KMS-11 (cell line): Measurements from ENCODE around the gene ERC2.
"Not testable (repeated sequence)": the region's sequence is repeated elsewhere in the genome, so short reads cannot be mapped to it uniquely, and the experiment has no call there.

Source experiments
- H2AFZ ChIP-seq: fragments of 200-600 bp; sonication (generic); 2 replicates; pipeline ENCODE4 v1.6.1; 2016; ENCODE audit warnings: antibody characterized with exemption, mixed run types, low read depth
- H3K27ac ChIP-seq: fragments of 200-600 bp; sonication (generic); 2 replicates; pipeline ENCODE4 v1.6.1; 2016; ENCODE audit warnings: mild to moderate bottlenecking, mixed run types
- H3K27me3 ChIP-seq: fragments of 200-600 bp; sonication (generic); 2 replicates; pipeline ENCODE4 v1.6.1; 2017; ENCODE audit warnings: mild to moderate bottlenecking, low read depth, mixed run types, moderate library complexity; ENCODE audit not compliant: insufficient read depth
- H3K36me3 ChIP-seq: fragments of 200-600 bp; sonication (generic); 2 replicates; pipeline ENCODE4 v1.6.1; 2017; ENCODE audit warnings: mild to moderate bottlenecking, mixed run types; ENCODE audit not compliant: insufficient read depth
- H3K4me1 ChIP-seq: fragments of 200-600 bp; sonication (generic); 2 replicates; pipeline ENCODE4 v1.6.1; 2016; ENCODE audit warnings: mild to moderate bottlenecking, low read depth, mixed run types; ENCODE audit not compliant: poor library complexity, severe bottlenecking
- H3K4me2 ChIP-seq: fragments of 200-600 bp; sonication (generic); 2 replicates; pipeline ENCODE4 v1.7.0; 2016; ENCODE audit warnings: mild to moderate bottlenecking, mixed run types
- H3K4me3 ChIP-seq: fragments of 200-600 bp; sonication (generic); IDR thresholded peaks from 2 replicates; pipeline ENCODE4 v1.6.1; 2017; ENCODE audit warnings: low read depth, low read length, mixed read lengths; ENCODE audit not compliant: insufficient read depth
- H3K79me2 ChIP-seq: fragments of 200-600 bp; sonication (generic); 2 replicates; pipeline ENCODE4 v1.6.1; 2016; ENCODE audit warnings: low read depth, mixed run types; ENCODE audit not compliant: insufficient read depth
- H3K9ac ChIP-seq: fragments of 200-600 bp; sonication (generic); 2 replicates; pipeline ENCODE4 v1.6.1; 2016; ENCODE audit warnings: mild to moderate bottlenecking, mixed run types
- H4K20me1 ChIP-seq: fragments of 200-600 bp; sonication (generic); 2 replicates; pipeline ENCODE4 v1.6.1; 2016; ENCODE audit warnings: mild to moderate bottlenecking, mixed run types; ENCODE audit not compliant: insufficient read depth
- TF ChIP-seq, protein P1 (sequence below): fragments of 200-600 bp; sonication (generic); conservative IDR thresholded peaks from 2 replicates; pipeline ENCODE4 v1.6.1; 2017; ENCODE audit warnings: low read depth, mild to moderate bottlenecking, antibody characterized with exemption, low read length, moderate library complexity, mixed read lengths

ERC2 gene

DNA sequence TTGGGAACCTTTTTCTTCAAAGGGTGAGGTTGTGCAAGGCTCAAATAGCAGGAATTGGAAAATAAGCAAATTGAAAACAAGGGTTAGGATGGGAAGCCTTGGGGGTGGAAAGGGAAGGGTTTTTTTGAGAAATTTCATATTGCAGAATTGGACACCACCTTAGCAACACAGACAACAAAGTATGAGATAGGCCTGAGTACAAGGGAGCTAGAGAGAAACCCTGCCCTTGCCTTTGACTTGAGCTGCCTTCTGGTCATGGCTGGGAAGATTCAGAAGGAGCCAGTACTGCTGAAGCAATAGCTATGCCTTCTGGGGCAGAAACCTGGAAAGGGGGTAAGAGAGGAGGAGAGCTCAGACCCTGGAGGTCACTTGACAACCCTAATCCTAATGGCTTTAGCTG lies 445.6 kb downstream of the ERC2 start:
- no peak overlapping the region for H2AFZ ChIP-seq
- H3K27me3 ChIP-seq: no peaks in the 10 kb centered on the region
- H3K9ac ChIP-seq: no peak overlapping the region
- no peak overlapping the region for H3K27ac ChIP-seq
- TF ChIP-seq, protein P1, sequence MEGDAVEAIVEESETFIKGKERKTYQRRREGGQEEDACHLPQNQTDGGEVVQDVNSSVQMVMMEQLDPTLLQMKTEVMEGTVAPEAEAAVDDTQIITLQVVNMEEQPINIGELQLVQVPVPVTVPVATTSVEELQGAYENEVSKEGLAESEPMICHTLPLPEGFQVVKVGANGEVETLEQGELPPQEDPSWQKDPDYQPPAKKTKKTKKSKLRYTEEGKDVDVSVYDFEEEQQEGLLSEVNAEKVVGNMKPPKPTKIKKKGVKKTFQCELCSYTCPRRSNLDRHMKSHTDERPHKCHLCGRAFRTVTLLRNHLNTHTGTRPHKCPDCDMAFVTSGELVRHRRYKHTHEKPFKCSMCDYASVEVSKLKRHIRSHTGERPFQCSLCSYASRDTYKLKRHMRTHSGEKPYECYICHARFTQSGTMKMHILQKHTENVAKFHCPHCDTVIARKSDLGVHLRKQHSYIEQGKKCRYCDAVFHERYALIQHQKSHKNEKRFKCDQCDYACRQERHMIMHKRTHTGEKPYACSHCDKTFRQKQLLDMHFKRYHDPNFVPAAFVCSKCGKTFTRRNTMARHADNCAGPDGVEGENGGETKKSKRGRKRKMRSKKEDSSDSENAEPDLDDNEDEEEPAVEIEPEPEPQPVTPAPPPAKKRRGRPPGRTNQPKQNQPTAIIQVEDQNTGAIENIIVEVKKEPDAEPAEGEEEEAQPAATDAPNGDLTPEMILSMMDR: no peak
- no peaks in the 10 kb centered on the region for H3K79me2 ChIP-seq
- no peaks in the 10 kb centered on the region for H4K20me1 ChIP-seq
- H3K4me2 ChIP-seq: no peak overlapping the region
- H3K4me3 ChIP-seq: no peak overlapping the region
- H3K4me1 ChIP-seq: no peaks in the 10 kb centered on the region
- H3K36me3 ChIP-seq: no peaks in the 10 kb centered on the region

DNA sequence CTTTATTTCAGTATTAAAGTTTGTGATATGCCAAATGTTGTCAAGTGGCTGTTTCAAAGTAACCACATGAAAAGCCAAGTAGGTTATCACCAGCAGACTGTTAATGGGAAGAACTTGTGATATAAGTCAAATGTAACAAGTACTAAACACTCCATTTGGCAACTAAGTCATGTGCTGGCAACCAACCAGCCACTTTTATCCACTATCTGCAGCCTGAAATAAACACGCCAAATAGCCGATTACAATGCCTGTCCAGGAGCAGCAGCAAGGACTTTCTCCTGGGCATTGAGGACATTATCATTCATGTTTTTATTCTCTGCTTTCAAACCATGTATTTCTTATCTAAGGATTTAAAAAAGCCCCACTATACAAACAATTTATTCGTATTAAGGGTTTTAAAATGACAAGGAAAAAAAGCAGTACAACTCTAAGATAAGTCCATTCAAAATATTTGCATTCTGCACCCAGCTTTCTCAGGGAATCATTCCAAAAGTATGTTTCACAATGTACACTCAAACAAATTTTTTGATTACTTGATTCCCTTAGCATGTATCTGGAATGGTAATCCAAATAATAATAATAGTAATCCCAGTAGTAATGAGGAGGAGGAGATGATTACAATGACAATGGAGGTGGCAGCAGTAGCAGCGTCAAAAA lies 448.6 kb downstream of the ERC2 start:
- Histone ChIP-seq H3K79me2 (no peaks in the 10 kb centered on the region), H2AFZ (no peak overlapping the region)

DNA sequence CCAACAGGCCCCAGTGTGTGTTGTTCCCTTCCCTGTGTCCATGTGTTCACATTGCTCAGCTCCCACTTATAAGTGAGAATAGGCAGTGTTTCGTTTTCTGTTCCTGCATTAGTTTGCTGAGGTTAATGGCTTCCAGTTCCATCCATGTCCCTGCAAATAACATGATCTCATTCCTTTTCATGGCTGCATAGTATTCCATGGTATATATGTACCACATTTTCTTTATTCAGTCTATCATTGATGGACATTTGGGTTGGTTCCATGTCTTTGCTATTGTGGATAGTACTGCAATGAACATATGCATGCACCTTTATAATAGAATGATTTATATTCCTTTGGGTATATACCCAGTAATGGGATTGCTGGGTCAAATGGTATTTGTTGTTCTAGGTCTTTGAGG lies 452.9 kb downstream of the ERC2 start:
- not testable (repeated sequence) for H3K9ac ChIP-seq, H3K4me2 ChIP-seq, H3K79me2 ChIP-seq, H2AFZ ChIP-seq, H3K4me3 ChIP-seq, H3K27me3 ChIP-seq, H4K20me1 ChIP-seq, H3K27ac ChIP-seq, H3K4me1 ChIP-seq, H3K36me3 ChIP-seq

More for the DNA sequence above, 448.6 kb downstream of the ERC2 start:
- H3K4me2 ChIP-seq: no peak overlapping the region
- H3K27ac ChIP-seq: no peak overlapping the region
- no peaks in the 10 kb centered on the region for H3K27me3 ChIP-seq
- no peaks in the 10 kb centered on the region for H4K20me1 ChIP-seq
- H3K4me3 ChIP-seq: no peak overlapping the region
- H3K9ac ChIP-seq: no peak overlapping the region
- H3K36me3 ChIP-seq: no peaks in the 10 kb centered on the region
- TF ChIP-seq, protein P1: no peak
- no peaks in the 10 kb centered on the region for H3K4me1 ChIP-seq

GRCh38 chr3:56012721-56013120 lies 455.5 kb downstream of the ERC2 start:
- Histone ChIP-seq H3K4me3 (no peak overlapping the region), H3K4me2 (no peak overlapping the region), H4K20me1 (no peaks in the 10 kb centered on the region), H3K79me2 (no peaks in the 10 kb centered on the region), H3K27me3 (no peaks in the 10 kb centered on the region), H2AFZ (no peak overlapping the region), H3K4me1 (no peaks in the 10 kb centered on the region), H3K9ac (no peak overlapping the region), H3K27ac (no peak overlapping the region), H3K36me3 (no peaks in the 10 kb centered on the region)
- TF ChIP-seq, protein P1: no peak

DNA sequence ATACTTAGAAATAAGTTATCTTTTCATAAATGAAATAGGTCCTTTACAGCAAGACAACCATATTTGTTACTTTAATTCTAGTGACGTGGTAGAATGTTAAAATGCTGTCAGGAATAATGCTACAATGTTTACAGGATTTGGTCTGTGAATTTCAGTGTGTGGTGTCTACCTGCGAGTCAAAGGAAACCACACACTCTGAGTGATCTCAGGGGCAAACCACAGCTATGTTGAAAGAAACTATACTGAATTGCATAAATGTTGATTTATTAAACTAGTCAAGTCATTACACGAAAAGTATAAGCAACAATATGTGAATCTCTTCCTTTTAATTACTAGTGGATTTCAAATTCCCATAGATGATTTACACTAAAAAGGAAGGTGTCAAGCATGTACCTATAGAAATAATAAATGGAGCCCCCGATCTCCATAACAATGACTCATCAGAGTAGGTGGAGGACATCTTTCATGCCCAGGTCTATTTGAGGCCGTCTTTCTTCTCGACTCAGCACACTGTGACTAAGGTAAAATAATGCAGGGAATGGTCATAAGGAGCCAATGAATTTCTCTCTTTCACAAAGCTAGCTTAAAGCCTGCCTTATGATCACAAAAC lies 463.0 kb downstream of the ERC2 start:
- Histone ChIP-seq H3K4me1 (peaks cover 26% of the 10 kb centered on the region), H3K79me2 (no peaks in the 10 kb centered on the region), H3K4me2 (peak overlapping the region; percentile 83), H3K36me3 (no peaks in the 10 kb centered on the region), H3K27me3 (no peaks in the 10 kb centered on the region), H2AFZ (peak overlapping the region; percentile 58), H4K20me1 (no peaks in the 10 kb centered on the region), H3K9ac (peak overlapping the region; percentile 44), H3K4me3 (no peak overlapping the region), H3K27ac (peak overlapping the region; percentile 78)
- TF ChIP-seq, protein P1: no peak
